Subcutaneous adipose tissue (tissue), 4 donors: ENCODE measurements around the gene ZNF280B. TPM values are rescaled to one million over a fixed set of nuclear protein-coding genes. Genes with fewer than 3 reads are reported as not detected.

ENCODE experiments used
- CTCF ChIP-seq: fragments of 450-650 bp; IDR thresholded peaks from one replicate; pipeline ENCODE4 v1.5.1; 2016; ENCODE audit warnings: low read depth, mild to moderate bottlenecking, control low read depth, antibody characterized with exemption, moderate library complexity
- total RNA-seq, 4 donors: library from RNA; depleted of rRNA; stranded (reverse); fragments of >200 nt; gene quantifications; one replicate each; pipeline ENCODE4 v1.1.0, GENCODE V29; 2016

ZNF280B gene
- total RNA-seq, 4 donors from 2014 or later = 0.49 to 0.68 TPM; not detected in 2

DNA sequence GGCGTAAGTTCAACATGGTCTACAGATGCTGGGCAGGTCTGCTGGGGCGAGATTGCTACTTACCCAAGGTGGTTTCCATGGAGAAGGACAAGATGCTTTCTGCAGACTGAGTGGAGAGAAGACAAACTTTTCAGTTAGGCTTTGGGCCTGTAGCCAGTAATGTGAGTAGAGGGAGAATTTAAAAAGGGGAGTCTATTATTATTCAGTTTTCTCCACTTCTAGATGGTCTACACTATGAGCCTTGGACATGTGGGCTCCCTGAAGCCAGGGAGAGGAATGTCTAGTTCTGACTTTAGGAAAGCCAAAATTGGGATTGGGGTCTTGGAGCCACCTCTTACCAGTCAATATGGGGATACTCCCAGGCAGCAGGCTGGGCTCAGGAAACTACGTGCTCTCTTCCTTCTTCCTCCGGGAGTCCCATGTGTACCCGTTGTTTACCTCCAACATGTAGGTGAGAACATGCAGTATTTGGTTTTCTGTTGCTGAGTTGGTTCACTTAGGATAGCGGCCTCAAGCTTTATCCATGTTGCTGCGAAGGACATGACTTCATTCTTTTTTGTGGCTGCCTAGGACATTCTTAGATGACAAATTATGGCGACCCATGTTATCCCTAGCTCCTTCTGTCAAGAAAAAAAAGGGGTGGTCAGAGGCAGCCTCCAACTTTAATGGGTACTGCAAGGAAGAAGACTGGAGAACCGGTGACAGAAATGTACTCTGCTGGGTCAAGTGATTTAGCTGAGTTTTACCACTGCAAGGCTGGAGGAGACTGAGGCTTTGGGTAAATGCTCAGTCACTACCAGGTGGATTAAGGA lies 26.3 kb upstream of the ZNF280B start:
- no peak for TF ChIP-seq CTCF

- TF ChIP-seq CTCF = no peak
Observed at GRCh38 chr22:22533863-22534262, 25.3 kb upstream of the ZNF280B start.

GRCh38 chr22:22533417-22533816 lies 24.9 kb upstream of the ZNF280B start:
- no peak for TF ChIP-seq CTCF

DNA sequence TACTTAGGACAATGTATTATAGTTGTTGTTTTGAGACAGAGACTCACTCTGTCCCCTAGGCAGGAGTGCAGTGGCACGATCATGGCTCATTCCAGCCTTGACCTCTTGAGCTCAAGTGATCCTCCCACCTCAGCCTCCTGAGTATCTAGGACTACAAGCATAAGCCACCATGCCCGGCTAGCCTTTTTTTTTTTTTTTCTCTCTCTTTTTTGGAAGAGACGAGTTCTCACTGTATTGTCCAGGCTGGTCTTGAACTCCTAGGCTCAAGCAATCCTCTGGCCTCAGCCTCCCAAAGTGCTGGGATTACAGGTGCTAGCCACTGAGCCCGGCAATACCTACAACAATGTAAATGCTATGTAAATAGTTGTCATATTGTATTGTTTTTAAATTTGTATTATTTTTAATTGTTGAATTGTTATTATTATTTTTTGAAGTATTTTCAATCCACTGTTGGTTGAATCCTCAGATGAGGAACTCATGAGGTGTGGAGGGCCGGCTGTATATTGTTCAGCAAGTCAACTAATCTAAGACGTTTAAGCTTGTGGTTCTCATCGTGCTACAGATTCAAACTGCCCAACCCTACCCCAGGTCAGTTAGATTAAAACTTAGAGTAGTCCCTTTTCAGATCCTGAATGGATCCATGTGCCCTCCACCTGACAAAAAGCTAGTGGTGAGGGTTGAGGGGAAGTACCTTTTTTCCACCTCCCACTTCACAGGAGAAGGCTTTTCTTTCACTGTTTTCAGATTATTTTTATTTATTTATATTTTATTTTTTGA lies 23.4 kb upstream of the ZNF280B start:
- no peak for TF ChIP-seq CTCF

DNA sequence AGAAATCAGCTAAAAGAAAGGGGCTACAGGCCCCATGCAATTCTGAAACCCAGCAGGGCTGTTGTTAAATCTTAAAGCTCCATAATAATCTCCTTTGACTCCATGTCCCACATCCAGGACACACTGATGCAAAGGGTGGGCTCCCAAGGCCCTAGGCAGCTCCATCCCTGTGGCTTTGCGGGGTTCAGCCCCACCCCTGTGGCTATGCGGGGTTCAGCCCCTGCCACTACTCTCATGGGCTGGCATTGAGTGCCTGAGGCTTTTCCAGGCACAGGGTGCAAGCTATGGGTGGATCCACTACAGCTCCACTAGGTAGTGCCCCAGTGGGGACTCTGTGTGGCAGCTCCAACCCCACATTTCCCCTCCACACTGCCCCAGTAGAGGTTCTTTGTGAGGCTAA lies 20.2 kb upstream of the ZNF280B start:
- no peak for TF ChIP-seq CTCF

DNA sequence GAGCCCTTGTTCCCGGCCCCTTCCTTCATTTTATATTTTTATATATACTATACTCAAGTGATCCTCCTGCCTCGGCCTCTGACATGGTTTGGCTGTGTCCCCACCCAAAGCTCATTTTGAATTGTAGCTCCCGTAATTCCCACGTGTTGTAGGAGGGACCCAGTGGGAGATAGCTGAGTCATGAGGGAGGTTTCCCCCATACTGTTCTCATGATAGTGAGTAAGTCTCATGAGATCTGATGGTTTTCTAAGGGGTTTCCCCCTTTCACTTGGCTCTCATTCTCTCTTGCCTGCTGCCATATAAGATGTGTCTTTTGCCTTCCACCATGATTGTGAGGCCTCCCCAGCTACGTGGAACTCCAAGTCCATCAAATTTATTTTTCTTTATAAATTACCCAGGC lies 18.8 kb upstream of the ZNF280B start:
- no peak for TF ChIP-seq CTCF
